Activated T-cell treated with anti-CD3 and anti-CD28 coated beads, Interleukin-2, amount 50 U/mL, for 1 hour (primary cell): ENCODE data around the gene TFEB.
A peak's percentile ranks its signal among the peaks of the same experiment; 100 is the strongest.

Source experiments
- DNase-seq: peaks from one replicate; pipeline ENCODE4 v3.0.0-alpha.2; 2020

Gene TFEB

GRCh38 chr6:41736800-41737555 lies 1.6 kb upstream of the TFEB start:
- no peak for DNase-seq

- DNase-seq, result no peak
Observed at GRCh38 chr6:41736186-41736733, 852 bp upstream of the TFEB start.

GRCh38 chr6:41734666-41735426 lies 562 bp downstream of the TFEB start:
- DNase-seq, result peak; percentile 77

- peak; percentile 74 for DNase-seq
Observed at GRCh38 chr6:41733707-41734665, 1.4 kb downstream of the TFEB start.

GRCh38 chr6:41733360-41733706 lies 2.1 kb downstream of the TFEB start:
- DNase-seq, result no peak

- peak; percentile 57 for DNase-seq
Observed at GRCh38 chr6:41732591-41733359, 2.6 kb downstream of the TFEB start.

- DNase-seq, result no peak
Observed at GRCh38 chr6:41732149-41732548, 3.3 kb downstream of the TFEB start.

GRCh38 chr6:41731561-41732086 lies 3.8 kb downstream of the TFEB start:
- DNase-seq, result no peak

GRCh38 chr6:41730531-41731436 lies 4.6 kb downstream of the TFEB start:
- DNase-seq, result no peak

- DNase-seq, result no peak
Observed at GRCh38 chr6:41729624-41730023, 5.8 kb downstream of the TFEB start.

GRCh38 chr6:41728954-41729353 lies 6.5 kb downstream of the TFEB start:
- DNase-seq, result no peak

- DNase-seq, result no peak
Observed at GRCh38 chr6:41728073-41728936, 7.1 kb downstream of the TFEB start.

- DNase-seq, result no peak
Observed at GRCh38 chr6:41727705-41728072, 7.7 kb downstream of the TFEB start.

- DNase-seq, result no peak
Observed at GRCh38 chr6:41726876-41727275, 8.5 kb downstream of the TFEB start.

- DNase-seq, result no peak
Observed at GRCh38 chr6:41724586-41725501, 10.6 kb downstream of the TFEB start.

GRCh38 chr6:41724228-41724580 lies 11.2 kb downstream of the TFEB start:
- no peak for DNase-seq

GRCh38 chr6:41723530-41724227 lies 11.7 kb downstream of the TFEB start:
- DNase-seq, result no peak

- no peak for DNase-seq
Observed at GRCh38 chr6:41722969-41723529, 12.4 kb downstream of the TFEB start.
